WTC11 (cell line): ENCODE measurements around the gene SLC5A2.

ENCODE experiments used
- CBFB ChIP-seq: sonication (generic); formaldehyde crosslinking; IDR thresholded peaks from 2 replicates; pipeline ENCODE4 v1.8.1; 2022; ENCODE audit warnings: mild to moderate bottlenecking, low read depth, missing genetic modification reagents
- CREB1 ChIP-seq: sonication (generic); formaldehyde crosslinking; IDR thresholded peaks from 2 replicates; pipeline ENCODE4 v1.8.0; 2023; ENCODE audit warnings: mild to moderate bottlenecking, missing genetic modification reagents
- ELF4 ChIP-seq: sonication (generic); formaldehyde crosslinking; IDR thresholded peaks from 2 replicates; pipeline ENCODE4 v1.8.1; 2022; ENCODE audit warnings: low read depth, mild to moderate bottlenecking, moderate library complexity, missing genetic modification reagents
- FOXP1 ChIP-seq: sonication (generic); formaldehyde crosslinking; IDR thresholded peaks from 2 replicates; pipeline ENCODE4 v1.8.0; 2022; ENCODE audit warnings: missing genetic modification reagents, mild to moderate bottlenecking, moderate library complexity, borderline replicate concordance
- GABPB1 ChIP-seq: sonication (generic); formaldehyde crosslinking; IDR thresholded peaks from 2 replicates; pipeline ENCODE4 v1.8.1; 2023; ENCODE audit warnings: mild to moderate bottlenecking, missing genetic modification reagents
- IRF1 ChIP-seq: sonication (generic); formaldehyde crosslinking; IDR thresholded peaks from 2 replicates; pipeline ENCODE4 v1.8.0; 2023; ENCODE audit warnings: missing genetic modification reagents
- SP1 ChIP-seq: sonication (generic); formaldehyde crosslinking; conservative IDR thresholded peaks from 2 replicates; pipeline ENCODE4 v1.8.1; 2022; ENCODE audit warnings: missing genetic modification reagents
- TEAD4 ChIP-seq: sonication (generic); formaldehyde crosslinking; IDR thresholded peaks from 2 replicates; pipeline ENCODE4 v1.8.0; 2022; ENCODE audit warnings: mild to moderate bottlenecking, missing genetic modification reagents
- ZNF121 ChIP-seq: sonication (generic); formaldehyde crosslinking; IDR thresholded peaks from 2 replicates; pipeline ENCODE4 v1.8.0; 2023; ENCODE audit warnings: missing genetic modification reagents
- TF ChIP-seq, protein P1 (sequence below): sonication (generic); formaldehyde crosslinking; IDR thresholded peaks from 2 replicates; pipeline ENCODE4 v1.8.1; 2023; ENCODE audit warnings: mild to moderate bottlenecking, missing genetic modification reagents, borderline replicate concordance
- TF ChIP-seq, protein P2 (sequence below): fragments of 200-600 bp; IDR thresholded peaks from 2 replicates; pipeline ENCODE4 v1.8.0; 2022; ENCODE audit warnings: antibody characterized with exemption
- TF ChIP-seq, protein P3 (sequence below): sonication (generic); formaldehyde crosslinking; IDR thresholded peaks from 2 replicates; pipeline ENCODE4 v1.8.1; 2022; ENCODE audit warnings: mild to moderate bottlenecking, moderate library complexity, missing genetic modification reagents
- TF ChIP-seq, protein P4 (sequence below): sonication (generic); formaldehyde crosslinking; IDR thresholded peaks from 2 replicates; pipeline ENCODE4 v1.8.0; 2022; ENCODE audit warnings: mild to moderate bottlenecking, missing genetic modification reagents

DNA sequence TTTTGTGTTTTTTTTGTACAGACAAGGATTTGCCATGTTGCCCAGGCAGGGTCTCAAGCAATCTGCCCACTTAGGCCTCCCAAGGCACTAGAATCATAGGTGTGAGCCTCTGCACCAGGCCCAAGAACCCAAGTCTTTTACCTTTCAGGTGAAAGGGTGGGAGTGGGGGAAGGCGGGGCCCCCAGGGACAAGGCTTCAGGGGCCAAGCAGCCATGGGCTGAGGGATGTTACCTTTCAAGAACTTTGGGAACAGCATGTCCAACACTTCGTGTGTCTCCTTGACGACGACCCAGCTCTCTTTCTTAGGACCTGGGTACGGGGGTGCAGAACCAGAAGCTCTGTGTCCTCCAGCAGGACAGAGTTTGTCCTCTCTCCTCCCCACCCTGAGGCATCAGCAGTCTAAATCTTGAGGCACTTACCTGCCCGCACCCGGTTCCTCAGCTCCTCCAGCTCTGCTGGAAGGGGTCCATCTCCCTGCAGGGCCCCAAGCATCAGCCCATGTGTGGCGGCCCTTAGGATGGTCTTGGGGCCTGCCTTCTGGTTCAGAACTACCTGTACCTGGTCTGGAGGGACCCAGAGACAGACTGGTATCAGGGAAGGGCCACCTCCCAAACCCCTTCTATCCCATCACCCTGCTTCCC, 9.0 kb downstream of the SLC5A2 start:
- TF ChIP-seq CBFB (CRISPR knock-in tag): no peak
- TF ChIP-seq, protein P1, sequence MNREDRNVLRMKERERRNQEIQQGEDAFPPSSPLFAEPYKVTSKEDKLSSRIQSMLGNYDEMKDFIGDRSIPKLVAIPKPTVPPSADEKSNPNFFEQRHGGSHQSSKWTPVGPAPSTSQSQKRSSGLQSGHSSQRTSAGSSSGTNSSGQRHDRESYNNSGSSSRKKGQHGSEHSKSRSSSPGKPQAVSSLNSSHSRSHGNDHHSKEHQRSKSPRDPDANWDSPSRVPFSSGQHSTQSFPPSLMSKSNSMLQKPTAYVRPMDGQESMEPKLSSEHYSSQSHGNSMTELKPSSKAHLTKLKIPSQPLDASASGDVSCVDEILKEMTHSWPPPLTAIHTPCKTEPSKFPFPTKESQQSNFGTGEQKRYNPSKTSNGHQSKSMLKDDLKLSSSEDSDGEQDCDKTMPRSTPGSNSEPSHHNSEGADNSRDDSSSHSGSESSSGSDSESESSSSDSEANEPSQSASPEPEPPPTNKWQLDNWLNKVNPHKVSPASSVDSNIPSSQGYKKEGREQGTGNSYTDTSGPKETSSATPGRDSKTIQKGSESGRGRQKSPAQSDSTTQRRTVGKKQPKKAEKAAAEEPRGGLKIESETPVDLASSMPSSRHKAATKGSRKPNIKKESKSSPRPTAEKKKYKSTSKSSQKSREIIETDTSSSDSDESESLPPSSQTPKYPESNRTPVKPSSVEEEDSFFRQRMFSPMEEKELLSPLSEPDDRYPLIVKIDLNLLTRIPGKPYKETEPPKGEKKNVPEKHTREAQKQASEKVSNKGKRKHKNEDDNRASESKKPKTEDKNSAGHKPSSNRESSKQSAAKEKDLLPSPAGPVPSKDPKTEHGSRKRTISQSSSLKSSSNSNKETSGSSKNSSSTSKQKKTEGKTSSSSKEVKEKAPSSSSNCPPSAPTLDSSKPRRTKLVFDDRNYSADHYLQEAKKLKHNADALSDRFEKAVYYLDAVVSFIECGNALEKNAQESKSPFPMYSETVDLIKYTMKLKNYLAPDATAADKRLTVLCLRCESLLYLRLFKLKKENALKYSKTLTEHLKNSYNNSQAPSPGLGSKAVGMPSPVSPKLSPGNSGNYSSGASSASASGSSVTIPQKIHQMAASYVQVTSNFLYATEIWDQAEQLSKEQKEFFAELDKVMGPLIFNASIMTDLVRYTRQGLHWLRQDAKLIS (CRISPR knock-in tag): no peak
- no peak for TF ChIP-seq TEAD4 (CRISPR knock-in tag)
- TF ChIP-seq, protein P2, sequence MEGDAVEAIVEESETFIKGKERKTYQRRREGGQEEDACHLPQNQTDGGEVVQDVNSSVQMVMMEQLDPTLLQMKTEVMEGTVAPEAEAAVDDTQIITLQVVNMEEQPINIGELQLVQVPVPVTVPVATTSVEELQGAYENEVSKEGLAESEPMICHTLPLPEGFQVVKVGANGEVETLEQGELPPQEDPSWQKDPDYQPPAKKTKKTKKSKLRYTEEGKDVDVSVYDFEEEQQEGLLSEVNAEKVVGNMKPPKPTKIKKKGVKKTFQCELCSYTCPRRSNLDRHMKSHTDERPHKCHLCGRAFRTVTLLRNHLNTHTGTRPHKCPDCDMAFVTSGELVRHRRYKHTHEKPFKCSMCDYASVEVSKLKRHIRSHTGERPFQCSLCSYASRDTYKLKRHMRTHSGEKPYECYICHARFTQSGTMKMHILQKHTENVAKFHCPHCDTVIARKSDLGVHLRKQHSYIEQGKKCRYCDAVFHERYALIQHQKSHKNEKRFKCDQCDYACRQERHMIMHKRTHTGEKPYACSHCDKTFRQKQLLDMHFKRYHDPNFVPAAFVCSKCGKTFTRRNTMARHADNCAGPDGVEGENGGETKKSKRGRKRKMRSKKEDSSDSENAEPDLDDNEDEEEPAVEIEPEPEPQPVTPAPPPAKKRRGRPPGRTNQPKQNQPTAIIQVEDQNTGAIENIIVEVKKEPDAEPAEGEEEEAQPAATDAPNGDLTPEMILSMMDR: no peak
- TF ChIP-seq FOXP1 (CRISPR knock-in tag): no peak
- TF ChIP-seq SP1: no peak
- TF ChIP-seq, protein P3, sequence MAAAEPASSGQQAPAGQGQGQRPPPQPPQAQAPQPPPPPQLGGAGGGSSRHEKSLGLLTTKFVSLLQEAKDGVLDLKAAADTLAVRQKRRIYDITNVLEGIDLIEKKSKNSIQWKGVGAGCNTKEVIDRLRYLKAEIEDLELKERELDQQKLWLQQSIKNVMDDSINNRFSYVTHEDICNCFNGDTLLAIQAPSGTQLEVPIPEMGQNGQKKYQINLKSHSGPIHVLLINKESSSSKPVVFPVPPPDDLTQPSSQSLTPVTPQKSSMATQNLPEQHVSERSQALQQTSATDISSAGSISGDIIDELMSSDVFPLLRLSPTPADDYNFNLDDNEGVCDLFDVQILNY: no peak
- no peak for TF ChIP-seq ZNF121 (CRISPR knock-in tag)
- TF ChIP-seq CREB1 (CRISPR knock-in tag): no peak
- no peak for TF ChIP-seq GABPB1 (CRISPR knock-in tag)
- TF ChIP-seq IRF1: no peak
- no peak for TF ChIP-seq ELF4
- TF ChIP-seq, protein P4, sequence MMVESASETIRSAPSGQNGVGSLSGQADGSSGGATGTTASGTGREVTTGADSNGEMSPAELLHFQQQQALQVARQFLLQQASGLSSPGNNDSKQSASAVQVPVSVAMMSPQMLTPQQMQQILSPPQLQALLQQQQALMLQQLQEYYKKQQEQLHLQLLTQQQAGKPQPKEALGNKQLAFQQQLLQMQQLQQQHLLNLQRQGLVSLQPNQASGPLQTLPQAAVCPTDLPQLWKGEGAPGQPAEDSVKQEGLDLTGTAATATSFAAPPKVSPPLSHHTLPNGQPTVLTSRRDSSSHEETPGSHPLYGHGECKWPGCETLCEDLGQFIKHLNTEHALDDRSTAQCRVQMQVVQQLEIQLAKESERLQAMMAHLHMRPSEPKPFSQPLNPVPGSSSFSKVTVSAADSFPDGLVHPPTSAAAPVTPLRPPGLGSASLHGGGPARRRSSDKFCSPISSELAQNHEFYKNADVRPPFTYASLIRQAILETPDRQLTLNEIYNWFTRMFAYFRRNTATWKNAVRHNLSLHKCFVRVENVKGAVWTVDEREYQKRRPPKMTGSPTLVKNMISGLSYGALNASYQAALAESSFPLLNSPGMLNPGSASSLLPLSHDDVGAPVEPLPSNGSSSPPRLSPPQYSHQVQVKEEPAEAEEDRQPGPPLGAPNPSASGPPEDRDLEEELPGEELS (CRISPR knock-in tag): no peak
